Upper lobe of left lung (tissue), 4 donors: ENCODE data around the gene LEFTY2.

Experiments used
- CTCF ChIP-seq, 6 experiments: fragments of 450-650 bp in 4 of 6; fragments of 200-600 bp in 2 of 6; sonication (generic) in 2 of 6; IDR thresholded peaks; one replicate each; pipeline ENCODE4 v1.5.1; 2016 to 2019; ENCODE audit warnings: antibody characterized with exemption in 6 of 6
- POLR2AphosphoS5 ChIP-seq, 2 donors: sonication (generic); formaldehyde crosslinking; IDR thresholded peaks; one replicate each; pipeline ENCODE4 v1.5.1; 2017; ENCODE audit warnings: antibody characterized with exemption in 2 of 2

- TF ChIP-seq CTCF (IDR thresholded peaks at IDR 0.05) (no peak), POLR2AphosphoS5 (IDR thresholded peaks at IDR 0.05) (no peak)
Measured at GRCh38 chr1:225936523-225936922, 4.5 kb downstream of the LEFTY2 start.
